Hepatocyte (in vitro differentiated cells): ENCODE measurements around the gene LNPEP. TPM values are rescaled to one million over a fixed set of nuclear protein-coding genes. Genes with fewer than 3 reads are reported as not detected.

Experiments
- DNase-seq: peaks from one replicate; pipeline ENCODE4 v3.0.0-alpha.2; 2016; ENCODE audit warnings: low spot score
- H2AFZ ChIP-seq: fragments of 200-600 bp; sonication (generic); 2 replicates; pipeline ENCODE4 v1.6.0; 2016; ENCODE audit warnings: antibody characterized with exemption, mild to moderate bottlenecking
- H3K27ac ChIP-seq: fragments of 200-600 bp; sonication (generic); 2 replicates; pipeline ENCODE4 v1.5.1; 2016; ENCODE audit warnings: mild to moderate bottlenecking
- H3K27me3 ChIP-seq: fragments of 200-600 bp; sonication (generic); 2 replicates; pipeline ENCODE4 v1.6.1; 2016
- H3K36me3 ChIP-seq: fragments of 200-600 bp; sonication (generic); replicated peaks from 2 replicates; pipeline ENCODE4 v1.5.1; 2016; ENCODE audit warnings: low read depth; ENCODE audit not compliant: insufficient read depth
- H3K4me1 ChIP-seq: fragments of 200-600 bp; sonication (generic); 2 replicates; pipeline ENCODE4 v1.5.1; 2016; ENCODE audit warnings: mild to moderate bottlenecking, moderate library complexity; ENCODE audit not compliant: insufficient read depth
- H3K4me2 ChIP-seq: fragments of 200-600 bp; sonication (generic); 2 replicates; pipeline ENCODE4 v1.6.0; 2016
- H3K4me3 ChIP-seq: fragments of 200-600 bp; sonication (generic); 2 replicates; pipeline ENCODE4 v1.5.1; 2016; ENCODE audit warnings: mild to moderate bottlenecking
- H3K79me2 ChIP-seq: fragments of 200-600 bp; sonication (generic); 2 replicates; pipeline ENCODE4 v1.6.0; 2017; ENCODE audit warnings: mild to moderate bottlenecking
- H3K9me2 ChIP-seq: fragments of 200-600 bp; sonication (generic); replicated peaks from 2 replicates; pipeline ENCODE4 v1.6.0; 2017; ENCODE audit warnings: mild to moderate bottlenecking; ENCODE audit not compliant: insufficient read depth
- H3K9me3 ChIP-seq: fragments of 200-600 bp; sonication (generic); 2 replicates; pipeline ENCODE4 v1.5.1; 2016; ENCODE audit warnings: low read depth, mild to moderate bottlenecking
- H4K20me1 ChIP-seq: fragments of 200-600 bp; sonication (generic); 2 replicates; pipeline ENCODE4 v1.6.0; 2016; ENCODE audit warnings: mild to moderate bottlenecking; ENCODE audit not compliant: insufficient read depth, poor library complexity, severe bottlenecking
- CTCF ChIP-seq: fragments of 200-600 bp; sonication (generic); IDR thresholded peaks from 2 replicates; pipeline ENCODE4 v1.5.1; 2016; ENCODE audit warnings: antibody characterized with exemption, mild to moderate bottlenecking; ENCODE audit not compliant: poor library complexity
- EZH2 ChIP-seq: fragments of 200-600 bp; sonication (generic); IDR thresholded peaks from 2 replicates; pipeline ENCODE4 v1.6.1; 2016; ENCODE audit warnings: antibody characterized with exemption, mild to moderate bottlenecking, borderline replicate concordance
- EZH2phosphoT487 ChIP-seq: fragments of 200-600 bp; sonication (generic); IDR thresholded peaks from one replicate; pipeline ENCODE4 v1.6.1; 2018; ENCODE audit warnings: antibody characterized with exemption, mild to moderate bottlenecking, low read depth, moderate library complexity; ENCODE audit not compliant: unreplicated experiment, severe bottlenecking
- WGBS: methylation state at CpG from one replicate; pipeline ENCODE4 v1.1.6; 2016; ENCODE audit warnings: low lambda C conversion rate; ENCODE audit errors: missing lambda C conversion rate; 5-methylcytosine and 5-hydroxymethylcytosine counted together
- polyA plus RNA-seq: library from polyadenylated mRNA; unstranded; fragments of >200 nt; fragmentation: Nextera tagmentation; extraction: Ambion mirVana; gene quantifications from 2 replicates; pipeline ENCODE4 v1.2.1, GENCODE V29; 2016
- total RNA-seq: library from RNA; depleted of rRNA; stranded (reverse); fragments of >200 nt; gene quantifications from 2 replicates; pipeline ENCODE4 v1.2.3, GENCODE V29; 2014

The LNPEP gene
- total and polyA plus RNA-seq, 2 experiments from 2014 or later: 4.9 to 32.6 TPM

GRCh38 chr5:96945144-96945897, 9.4 kb downstream of the LNPEP start:
- DNase-seq: no peak
- no peak overlapping the region for H2AFZ ChIP-seq
- H3K9me3 ChIP-seq: no peaks in the 10 kb centered on the region
- peaks cover 99% of the 10 kb centered on the region for H3K79me2 ChIP-seq
- peaks cover 3% of the 10 kb centered on the region for H4K20me1 ChIP-seq
- no peak overlapping the region for H3K4me3 ChIP-seq
- H3K27ac ChIP-seq: no peak overlapping the region
- no peak overlapping the region for H3K4me2 ChIP-seq
- TF ChIP-seq CTCF: no peak
- no peak for TF ChIP-seq EZH2phosphoT487
- no peak for TF ChIP-seq EZH2
- H3K9me2 ChIP-seq: no peaks in the 10 kb centered on the region
- no peaks in the 10 kb centered on the region for H3K36me3 ChIP-seq
- no peaks in the 10 kb centered on the region for H3K4me1 ChIP-seq
- WGBS: 89% methylated on average over 5 of the region's 5 CpGs
- H3K27me3 ChIP-seq: no peaks in the 10 kb centered on the region

- Histone ChIP-seq H3K4me1 (no peaks in the 10 kb centered on the region), H3K27me3 (no peaks in the 10 kb centered on the region), H3K27ac (no peak overlapping the region), H3K9me3 (no peaks in the 10 kb centered on the region), H3K36me3 (no peaks in the 10 kb centered on the region), H3K4me3 (no peak overlapping the region), H4K20me1 (peaks cover 3% of the 10 kb centered on the region), H2AFZ (no peak overlapping the region), H3K9me2 (no peaks in the 10 kb centered on the region), H3K79me2 (peaks cover 96% of the 10 kb centered on the region), H3K4me2 (no peak overlapping the region)
- DNase-seq: no peak
- TF ChIP-seq CTCF (no peak), EZH2 (no peak), EZH2phosphoT487 (no peak)
- WGBS: 89% methylated on average over 3 of the region's 3 CpGs
These were observed 10.5 kb downstream of the LNPEP start for GRCh38 chr5:96946381-96946780.

- Histone ChIP-seq H3K79me2 (peaks cover 93% of the 10 kb centered on the region), H2AFZ (no peak overlapping the region), H3K27ac (no peak overlapping the region), H3K9me2 (no peaks in the 10 kb centered on the region), H3K4me2 (no peak overlapping the region), H3K9me3 (no peaks in the 10 kb centered on the region), H3K36me3 (no peaks in the 10 kb centered on the region), H3K4me1 (no peaks in the 10 kb centered on the region), H3K4me3 (no peak overlapping the region), H3K27me3 (no peaks in the 10 kb centered on the region), H4K20me1 (no peaks in the 10 kb centered on the region)
- DNase-seq: no peak
- 92% methylated on average over 3 of the region's 3 CpGs for WGBS
- TF ChIP-seq EZH2phosphoT487 (no peak), EZH2 (no peak), CTCF (no peak)
These were observed 16.4 kb downstream of the LNPEP start for GRCh38 chr5:96952118-96952750.
